ENCODE measurements around the gene RIPOR1. TPM values are rescaled to one million over a fixed set of nuclear protein-coding genes. Genes with fewer than 3 reads are reported as not detected.

Gene RIPOR1
- total RNA-seq, 4 donors from 2014 or later, result 34.8 to 60.2 (median 46.7) TPM

- TF ChIP-seq, protein P1, sequence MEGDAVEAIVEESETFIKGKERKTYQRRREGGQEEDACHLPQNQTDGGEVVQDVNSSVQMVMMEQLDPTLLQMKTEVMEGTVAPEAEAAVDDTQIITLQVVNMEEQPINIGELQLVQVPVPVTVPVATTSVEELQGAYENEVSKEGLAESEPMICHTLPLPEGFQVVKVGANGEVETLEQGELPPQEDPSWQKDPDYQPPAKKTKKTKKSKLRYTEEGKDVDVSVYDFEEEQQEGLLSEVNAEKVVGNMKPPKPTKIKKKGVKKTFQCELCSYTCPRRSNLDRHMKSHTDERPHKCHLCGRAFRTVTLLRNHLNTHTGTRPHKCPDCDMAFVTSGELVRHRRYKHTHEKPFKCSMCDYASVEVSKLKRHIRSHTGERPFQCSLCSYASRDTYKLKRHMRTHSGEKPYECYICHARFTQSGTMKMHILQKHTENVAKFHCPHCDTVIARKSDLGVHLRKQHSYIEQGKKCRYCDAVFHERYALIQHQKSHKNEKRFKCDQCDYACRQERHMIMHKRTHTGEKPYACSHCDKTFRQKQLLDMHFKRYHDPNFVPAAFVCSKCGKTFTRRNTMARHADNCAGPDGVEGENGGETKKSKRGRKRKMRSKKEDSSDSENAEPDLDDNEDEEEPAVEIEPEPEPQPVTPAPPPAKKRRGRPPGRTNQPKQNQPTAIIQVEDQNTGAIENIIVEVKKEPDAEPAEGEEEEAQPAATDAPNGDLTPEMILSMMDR (IDR thresholded peaks at IDR 0.05; ENCODE audit: low read depth), result no peak
These were observed 18.3 kb downstream of the RIPOR1 start for GRCh38 chr16:67546761-67547422.

DNA sequence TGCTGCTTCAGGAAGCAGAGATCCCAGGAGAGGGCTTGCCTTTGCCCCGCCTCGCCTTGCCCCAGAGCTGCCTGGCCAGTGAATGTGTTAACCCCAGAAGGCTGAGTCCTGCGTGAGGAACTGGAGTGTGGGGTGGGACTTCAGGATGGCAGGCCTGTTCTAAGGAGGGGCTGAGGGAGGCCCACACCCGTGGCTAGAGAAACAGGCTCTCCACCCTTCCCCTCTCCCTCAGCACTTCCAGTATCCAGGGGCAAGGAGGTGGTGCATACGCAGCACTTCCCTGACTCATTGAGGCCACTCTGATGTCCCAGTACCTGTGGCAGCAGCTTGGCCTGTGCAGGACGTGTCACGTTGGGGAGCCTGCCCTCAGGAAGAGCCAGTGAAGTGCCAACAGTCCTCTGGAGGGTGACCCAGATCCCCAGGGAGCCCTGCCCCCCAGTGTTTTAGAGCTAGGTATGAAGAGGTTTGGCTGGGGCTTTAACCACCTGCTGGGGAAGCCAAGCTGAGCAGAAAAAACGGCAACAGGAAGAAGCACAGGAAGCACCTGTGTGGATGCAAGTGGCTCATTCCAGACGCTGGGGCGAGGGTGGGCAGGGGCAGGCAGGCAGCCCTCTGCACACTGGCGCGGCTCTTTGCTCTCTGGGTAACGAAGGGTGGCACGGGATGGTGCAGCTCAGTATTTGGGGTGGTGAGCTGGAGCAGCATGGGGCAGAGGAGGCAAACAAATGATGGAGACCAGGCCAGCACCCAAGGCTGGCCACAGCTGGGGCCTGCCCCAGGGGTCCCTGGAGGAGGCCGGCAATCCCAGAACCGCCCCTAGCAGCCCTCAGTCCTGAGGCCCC lies 19.0 kb downstream of the RIPOR1 start:
- TF ChIP-seq, protein P1 (IDR thresholded peaks at IDR 0.05; ENCODE audit: low read depth), result no peak

- TF ChIP-seq, protein P1 (IDR thresholded peaks at IDR 0.05; ENCODE audit: low read depth), result no peak
These were observed 19.9 kb downstream of the RIPOR1 start for GRCh38 chr16:67548265-67549126.

GRCh38 chr16:67549240-67549639 lies 20.6 kb downstream of the RIPOR1 start:
- TF ChIP-seq, protein P1 (IDR thresholded peaks at IDR 0.05; ENCODE audit: low read depth), result no peak

GRCh38 chr16:67549936-67550335 lies 21.3 kb downstream of the RIPOR1 start:
- TF ChIP-seq, protein P1 (IDR thresholded peaks at IDR 0.05; ENCODE audit: low read depth), result no peak

- TF ChIP-seq, protein P1 (IDR thresholded peaks at IDR 0.05; ENCODE audit: low read depth), result no peak
These were observed 22.5 kb downstream of the RIPOR1 start for GRCh38 chr16:67551091-67551490.

All from subcutaneous adipose tissue (tissue), 4 donors.